ENCODE measurements around the gene FBXW4.

- TF ChIP-seq CTCF (IDR thresholded peaks at IDR 0.05) (no peak), EP300 (IDR thresholded peaks at IDR 0.05) (no peak), POLR2AphosphoS5 (IDR thresholded peaks at IDR 0.05) (no peak)
Measured at GRCh38 chr10:101575580-101576210, 119.3 kb downstream of the FBXW4 start.

Measured in stomach (tissue), 4 donors.